Prostate gland (tissue), 2 donors: Measurements from ENCODE around the gene VPS26B. TPM values are rescaled to one million over a fixed set of nuclear protein-coding genes. Genes with fewer than 3 reads are reported as not detected.

ENCODE experiments used
- DNase-seq: peaks from one replicate; pipeline ENCODE4 v3.0.0-alpha.2; 2019; ENCODE audit warnings: low spot score
- H3K27ac ChIP-seq, 2 donors: fragments of 200-600 bp; sonication (generic); 2 replicates each; pipeline ENCODE4 v1.5.1; 2017 to 2019
- H3K27me3 ChIP-seq: fragments of 200-600 bp; sonication (generic); replicated peaks from 2 replicates; pipeline ENCODE4 v1.5.1; 2019; ENCODE audit not compliant: insufficient read depth
- H3K36me3 ChIP-seq, 2 donors: fragments of 200-600 bp; sonication (generic); 1 replicate in 1 of 2; 2 replicates in 1 of 2; pipeline versions ENCODE4 v1.5.1 to v1.8.1; 2017 to 2019
- H3K4me1 ChIP-seq: fragments of 200-600 bp; sonication (generic); replicated peaks from 2 replicates; pipeline ENCODE4 v1.5.1; 2019
- H3K4me3 ChIP-seq, 2 donors: fragments of 200-600 bp; sonication (generic); 2 replicates each; pipeline ENCODE4 v1.5.1; 2017 to 2019
- H3K9me3 ChIP-seq: fragments of 200-600 bp; sonication (generic); 2 replicates; pipeline ENCODE4 v1.5.1; 2017
- CTCF ChIP-seq, 4 experiments: fragments of 200-600 bp in 2 of 4; fragments of 450-650 bp in 2 of 4; sonication (generic) in 2 of 4; IDR thresholded peaks; 1 replicate in 3 of 4; 2 replicates in 1 of 4; pipeline ENCODE4 v1.5.1; 2016 to 2019; ENCODE audit warnings: antibody characterized with exemption in 4 of 4, mild to moderate bottlenecking in 2 of 4, moderate library complexity in 2 of 4
- POLR2A ChIP-seq: fragments of 450-650 bp; IDR thresholded peaks from one replicate; pipeline ENCODE4 v1.6.1; 2016; ENCODE audit warnings: antibody characterized with exemption, mild to moderate bottlenecking
- POLR2AphosphoS5 ChIP-seq: sonication (generic); formaldehyde crosslinking; IDR thresholded peaks from one replicate; pipeline ENCODE4 v1.6.1; 2017; ENCODE audit warnings: antibody characterized with exemption
- WGBS: methylation state at CpG from one replicate; pipeline ENCODE4 v1.1.5; 2018; 5-methylcytosine and 5-hydroxymethylcytosine counted together
- intact Hi-C: fragments of 100-400 bp; cut with DNase I; formaldehyde crosslinking; loops from one replicate; pipeline ENCODE4 v1.14.2; 2022
- total RNA-seq, 2 donors: library from RNA; depleted of rRNA; stranded (reverse); fragments of >200 nt; gene quantifications; one replicate each; pipeline ENCODE4 v1.1.0, GENCODE V29; 2016

Gene VPS26B
- total RNA-seq, 2 donors from 2014 or later = 67.6 to 80.8 TPM

DNA sequence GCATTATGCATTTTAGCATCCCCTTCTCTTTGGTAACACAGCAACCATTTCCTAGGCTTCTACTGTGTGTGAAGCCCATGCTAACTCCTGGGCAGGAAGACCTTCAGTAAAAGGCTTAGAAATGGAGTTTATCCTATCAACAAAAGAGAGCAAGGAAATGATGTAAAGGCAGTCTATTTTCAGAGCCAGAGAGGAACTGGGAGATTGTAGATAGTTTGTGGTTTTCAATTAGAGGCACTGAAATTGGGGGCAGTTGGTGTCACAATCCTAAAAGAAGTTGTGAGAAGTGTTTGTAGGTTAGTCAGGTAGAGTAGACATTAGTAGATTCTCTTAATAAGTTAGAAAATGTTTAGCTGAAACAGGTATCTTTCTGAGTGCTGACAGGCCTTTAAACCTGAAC is 36.0 kb downstream of the VPS26B start:
- DNase-seq = no peak
- Histone ChIP-seq H3K9me3 (no peaks in the 10 kb centered on the region), H3K4me3 (no peak overlapping the region), H3K27ac (peak overlapping the region; percentile 16 to 53), H3K4me1 (no peaks in the 10 kb centered on the region), H3K36me3 (peaks cover 0 to 3% of the 10 kb centered on the region in 2 donors), H3K27me3 (no peaks in the 10 kb centered on the region)
- TF ChIP-seq POLR2A = no peak
- no peak for TF ChIP-seq POLR2AphosphoS5
- TF ChIP-seq CTCF (IDR thresholded peaks at IDR 0.05) = no peak
- intact Hi-C loops = no loop called here

DNA sequence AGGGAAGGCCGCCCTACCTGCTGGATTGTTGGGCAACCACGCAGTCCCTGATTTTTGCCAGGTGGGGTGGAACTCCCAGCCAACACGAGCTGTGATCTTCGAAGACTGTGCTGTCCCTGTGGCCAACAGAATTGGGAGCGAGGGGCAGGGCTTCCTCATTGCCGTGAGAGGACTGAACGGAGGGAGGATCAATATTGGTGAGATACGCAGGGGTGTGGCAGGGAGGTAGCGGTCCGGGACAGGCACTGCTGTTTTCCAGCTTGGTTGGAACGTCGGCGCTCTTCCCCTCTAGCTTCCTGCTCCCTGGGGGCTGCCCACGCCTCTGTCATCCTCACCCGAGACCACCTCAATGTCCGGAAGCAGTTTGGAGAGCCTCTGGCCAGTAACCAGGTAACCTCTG is 36.5 kb downstream of the VPS26B start:
- H3K4me3 ChIP-seq = no peak overlapping the region
- peaks cover 3% of the 10 kb centered on the region for H3K4me1 ChIP-seq
- H3K9me3 ChIP-seq = no peaks in the 10 kb centered on the region
- peaks cover 0 to 3% of the 10 kb centered on the region in 2 donors for H3K36me3 ChIP-seq
- no peak for DNase-seq
- intact Hi-C loops = no loop called here
- TF ChIP-seq CTCF (IDR thresholded peaks at IDR 0.05) = no peak
- TF ChIP-seq POLR2AphosphoS5 = no peak
- TF ChIP-seq POLR2A = no peak
- 89% methylated on average over 16 of the region's 16 CpGs for WGBS
- no peaks in the 10 kb centered on the region for H3K27me3 ChIP-seq
- H3K27ac ChIP-seq = peak overlapping the region in 1 of 2 donors; percentile 53

DNA sequence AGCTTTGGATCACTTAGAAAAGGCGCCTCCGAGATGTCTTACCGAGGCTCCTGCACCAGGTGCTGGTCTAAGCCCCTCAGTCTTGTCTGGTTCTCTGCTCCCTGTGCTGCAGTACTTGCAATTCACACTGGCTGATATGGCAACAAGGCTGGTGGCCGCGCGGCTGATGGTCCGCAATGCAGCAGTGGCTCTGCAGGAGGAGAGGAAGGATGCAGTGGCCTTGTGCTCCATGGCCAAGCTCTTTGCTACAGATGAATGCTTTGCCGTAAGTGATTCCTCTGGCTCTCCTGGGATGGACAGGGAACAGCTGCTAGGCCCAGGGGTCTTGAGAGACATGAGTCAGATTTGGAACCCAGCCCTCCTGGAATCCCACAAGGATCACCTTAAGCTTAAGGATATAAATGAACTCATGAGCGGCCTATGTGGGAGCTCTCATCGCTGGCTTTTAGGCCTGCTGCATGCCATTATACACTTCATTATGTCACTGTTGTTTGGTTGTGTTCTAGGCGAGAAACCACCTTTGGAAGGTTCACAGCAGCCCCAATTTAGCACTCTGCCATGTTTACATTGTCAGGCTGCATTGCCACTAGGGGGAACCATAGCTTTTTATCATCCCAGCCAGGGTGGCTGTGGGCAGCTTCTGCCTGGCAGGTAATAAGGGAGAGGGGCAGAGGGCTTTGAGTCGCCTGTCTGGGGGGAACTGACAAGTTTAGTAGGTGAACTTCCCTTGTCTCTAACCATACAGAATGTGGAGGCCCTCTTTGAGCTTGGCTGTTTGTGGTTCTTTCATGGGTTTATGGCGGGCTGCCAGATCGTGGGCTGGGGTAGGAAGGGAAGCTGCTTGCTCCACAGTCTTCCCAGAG is 37.4 kb downstream of the VPS26B start:
- DNase-seq = no peak
- Histone ChIP-seq H3K27ac (peak overlapping the region in 1 of 2 donors; percentile 1), H3K27me3 (no peaks in the 10 kb centered on the region), H3K36me3 (peaks cover 0 to 3% of the 10 kb centered on the region in 2 donors), H3K4me1 (peaks cover 5% of the 10 kb centered on the region), H3K9me3 (no peaks in the 10 kb centered on the region), H3K4me3 (no peak overlapping the region)
- 83% methylated on average over 14 of the region's 14 CpGs for WGBS
- TF ChIP-seq CTCF (IDR thresholded peaks at IDR 0.05) (peak in 3 of 4 experiments; percentile 48 to 59 (median 55)), POLR2AphosphoS5 (no peak)
- intact Hi-C loops = no loop called here

- Histone ChIP-seq H3K27ac (peak overlapping the region in 1 of 2 donors; percentile 58), H3K4me1 (peaks cover 12% of the 10 kb centered on the region), H3K4me3 (no peak overlapping the region), H3K36me3 (peaks cover 0 to 3% of the 10 kb centered on the region in 2 donors), H3K9me3 (no peaks in the 10 kb centered on the region), H3K27me3 (no peaks in the 10 kb centered on the region)
- 78% methylated on average over 7 of the region's 7 CpGs for WGBS
- peak; percentile 58 for TF ChIP-seq POLR2AphosphoS5
- no peak for TF ChIP-seq CTCF (IDR thresholded peaks at IDR 0.05)
- DNase-seq = peak; percentile 40
- intact Hi-C loops = no loop called here
Measured at GRCh38 chr11:134264966-134265764, 40.7 kb downstream of the VPS26B start.
